Activated CD4-positive, alpha-beta T cell treated with anti-CD3 and anti-CD28 coated beads, Interleukin-2, amount 50 U/mL, for 48 hours (primary cell): ENCODE results near the gene SLC4A2.

Experiments used
- DNase-seq, 2 experiments: peaks; one replicate each; pipeline ENCODE4 v3.0.0-alpha.2; 2020

SLC4A2 gene

DNA sequence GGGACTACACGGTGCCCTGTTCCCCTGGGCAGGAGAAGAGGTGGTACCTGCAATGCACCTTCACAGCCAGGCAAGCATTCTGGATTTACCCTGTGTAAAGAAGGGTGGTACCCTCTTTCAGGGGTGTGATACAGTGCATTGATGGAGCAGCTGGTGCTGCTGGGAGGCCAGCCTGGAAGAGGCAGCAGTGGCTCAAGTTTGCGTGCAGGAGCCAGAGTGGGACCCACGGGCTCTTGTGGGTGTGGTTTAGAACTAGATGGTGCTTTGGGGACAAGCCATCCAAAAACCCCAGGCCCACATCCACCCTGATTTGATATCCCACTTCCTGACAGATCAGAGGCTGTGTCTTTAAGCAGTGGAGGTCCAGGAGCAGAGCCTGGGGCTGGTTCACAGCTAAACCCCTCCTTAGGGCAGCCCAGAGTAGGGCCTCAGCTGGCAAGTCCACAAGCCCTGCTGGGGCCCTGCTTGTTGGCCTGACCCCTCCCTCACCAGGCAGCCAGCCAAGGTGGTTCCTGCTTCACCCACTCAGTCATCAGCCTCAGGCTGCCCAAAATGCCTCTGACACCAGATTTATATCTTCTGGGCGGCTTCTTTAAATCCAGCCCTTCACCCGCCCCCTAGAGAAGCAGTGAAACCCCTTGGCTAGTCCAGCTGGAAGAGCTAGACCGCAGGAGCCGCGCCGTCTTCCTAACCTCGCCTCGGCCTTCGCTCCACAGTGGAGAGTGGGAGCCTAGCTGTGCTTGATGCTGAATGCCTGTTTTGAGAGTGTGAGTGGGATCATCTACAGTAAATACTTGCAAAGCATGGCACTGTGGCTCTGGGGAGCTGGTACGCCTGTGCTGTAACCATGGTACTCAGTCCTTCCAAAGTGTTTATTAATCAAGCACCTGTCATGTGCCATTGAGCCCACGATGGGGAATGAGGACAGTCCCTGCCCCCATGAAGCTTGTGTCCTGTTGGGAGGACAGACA is 12.5 kb upstream of the SLC4A2 start:
- DNase-seq = no peak

DNA sequence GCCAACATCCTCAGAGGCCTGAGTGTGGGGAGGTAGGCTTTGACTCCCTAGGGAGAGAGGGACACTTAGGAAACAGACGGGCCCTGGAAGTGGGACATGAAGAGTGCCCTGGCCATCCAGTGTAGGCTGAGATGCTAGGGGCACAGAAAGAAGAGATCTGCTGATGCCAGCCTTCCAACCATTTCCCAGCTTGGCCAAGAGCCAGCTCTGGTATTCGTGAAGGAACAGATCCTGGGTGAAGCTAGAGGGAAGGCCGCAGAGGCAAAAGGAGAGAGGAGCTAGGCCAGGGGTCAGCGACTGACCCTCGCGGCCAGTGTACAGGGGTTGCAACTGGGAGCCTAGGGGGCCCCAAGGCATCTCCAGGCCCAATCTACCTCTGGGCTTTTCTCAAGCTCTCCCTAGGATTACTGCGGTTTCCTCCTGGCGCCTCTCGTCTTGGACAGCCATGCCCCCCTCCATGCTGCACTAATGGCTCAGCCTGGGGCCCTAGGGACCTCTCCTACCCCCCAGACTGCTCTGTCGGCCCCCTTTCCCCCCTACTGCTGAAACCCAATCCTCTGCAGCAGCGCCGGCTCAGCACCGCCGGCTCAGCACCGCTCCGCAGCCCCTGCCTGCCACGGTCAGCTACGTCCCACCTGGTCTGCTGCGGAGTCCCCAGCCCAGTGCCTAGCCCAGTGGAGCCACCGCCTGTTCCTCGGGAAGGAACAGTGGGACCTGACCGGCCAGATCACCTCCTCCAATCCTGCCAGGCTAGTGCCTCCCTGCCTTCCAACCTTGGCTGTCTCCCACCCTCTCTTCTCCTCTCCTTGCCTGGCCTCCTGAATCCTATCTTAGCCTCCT is 11.2 kb upstream of the SLC4A2 start, which contains the start of gene ASIC3:
TSS of gene ASIC3 (plus strand) at position 556 of the 840 bp plus-strand sequence. CDS start 355 bp downstream, outside the sequence.
- no peak for DNase-seq

DNA sequence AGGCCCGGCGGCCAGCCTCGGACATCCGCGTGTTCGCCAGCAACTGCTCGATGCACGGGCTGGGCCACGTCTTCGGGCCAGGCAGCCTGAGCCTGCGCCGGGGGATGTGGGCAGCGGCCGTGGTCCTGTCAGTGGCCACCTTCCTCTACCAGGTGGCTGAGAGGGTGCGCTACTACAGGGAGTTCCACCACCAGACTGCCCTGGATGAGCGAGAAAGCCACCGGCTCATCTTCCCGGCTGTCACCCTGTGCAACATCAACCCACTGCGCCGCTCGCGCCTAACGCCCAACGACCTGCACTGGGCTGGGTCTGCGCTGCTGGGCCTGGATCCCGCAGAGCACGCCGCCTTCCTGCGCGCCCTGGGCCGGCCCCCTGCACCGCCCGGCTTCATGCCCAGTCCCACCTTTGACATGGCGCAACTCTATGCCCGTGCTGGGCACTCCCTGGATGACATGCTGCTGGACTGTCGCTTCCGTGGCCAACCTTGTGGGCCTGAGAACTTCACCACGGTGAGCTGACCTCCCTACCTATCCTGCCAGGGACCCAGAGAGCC is 10.4 kb upstream of the SLC4A2 start:
- no peak for DNase-seq

DNA sequence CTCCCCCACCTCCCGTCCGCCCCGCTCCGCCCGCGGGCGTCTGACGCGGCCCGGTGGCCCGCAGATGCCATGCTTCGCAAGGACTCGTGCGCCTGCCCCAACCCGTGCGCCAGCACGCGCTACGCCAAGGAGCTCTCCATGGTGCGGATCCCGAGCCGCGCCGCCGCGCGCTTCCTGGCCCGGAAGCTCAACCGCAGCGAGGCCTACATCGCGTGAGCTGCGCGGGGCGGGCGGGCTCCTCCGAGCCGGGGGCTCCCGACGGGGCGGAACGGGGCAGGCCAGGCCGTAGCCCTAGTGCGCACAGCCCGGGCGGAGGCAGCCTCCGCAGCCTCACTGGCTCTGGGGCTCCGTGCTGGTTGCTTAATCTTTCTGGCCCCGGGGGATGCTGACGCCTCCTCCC is 8.3 kb upstream of the SLC4A2 start:
- DNase-seq = peak; percentile 45 to 55

DNA sequence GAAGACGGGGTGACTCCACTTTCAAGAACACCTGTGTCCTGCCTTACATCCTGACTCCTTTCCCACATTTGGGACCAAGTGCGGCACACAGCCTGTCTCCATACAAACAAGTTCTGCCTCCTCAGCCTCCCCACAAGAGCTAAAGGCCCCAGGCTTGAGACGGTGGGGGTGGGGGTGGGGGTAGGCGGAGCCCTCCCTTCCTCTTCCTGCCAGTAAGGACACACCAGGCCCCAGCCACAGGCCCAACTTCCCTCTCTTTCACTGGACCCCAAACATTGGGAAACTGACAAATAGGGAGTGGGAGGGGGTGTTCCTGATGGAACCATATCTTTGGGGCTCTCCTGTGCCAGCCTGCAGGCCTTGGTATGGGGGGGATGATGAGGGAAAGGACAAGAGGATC is 6.3 kb upstream of the SLC4A2 start:
- DNase-seq = no peak

DNA sequence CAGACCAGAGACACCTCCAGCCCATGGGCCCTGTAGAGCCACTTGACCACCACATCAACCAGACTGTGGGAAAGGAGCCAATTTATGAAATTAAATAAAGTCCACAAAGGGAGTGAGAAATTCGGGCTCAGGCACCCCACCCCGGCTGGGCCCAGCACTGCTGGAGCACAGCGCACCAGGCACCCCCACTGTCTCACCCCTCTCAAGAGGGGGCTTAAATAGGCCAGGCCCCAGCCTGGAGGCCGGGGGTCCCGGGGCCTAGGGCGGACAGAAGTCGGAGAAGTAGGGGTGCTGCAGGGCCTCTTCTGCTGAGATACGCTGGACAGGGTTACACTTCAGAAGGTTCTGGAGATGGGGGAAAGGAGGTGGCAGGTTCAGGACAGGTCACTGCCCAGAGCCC is 5.6 kb upstream of the SLC4A2 start:
- DNase-seq = no peak

DNA sequence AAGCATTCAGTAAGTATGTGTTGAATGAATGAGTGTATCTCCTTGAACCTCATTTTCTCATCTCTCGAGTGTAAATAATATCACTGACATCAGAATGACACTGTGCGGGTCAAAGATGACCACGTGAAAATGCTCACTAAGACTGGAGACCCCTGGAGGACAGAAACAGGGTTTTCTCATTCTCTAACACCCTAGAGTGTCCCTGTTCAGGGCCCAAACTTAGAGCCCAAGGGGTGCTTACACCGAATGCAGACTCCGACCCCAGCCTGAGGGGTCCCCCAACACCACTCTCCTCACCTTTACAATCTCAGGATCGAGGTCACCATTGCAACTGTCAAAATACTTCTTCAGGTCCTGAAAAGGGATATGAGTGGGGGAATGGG is 3.1 kb upstream of the SLC4A2 start:
- no peak for DNase-seq

DNA sequence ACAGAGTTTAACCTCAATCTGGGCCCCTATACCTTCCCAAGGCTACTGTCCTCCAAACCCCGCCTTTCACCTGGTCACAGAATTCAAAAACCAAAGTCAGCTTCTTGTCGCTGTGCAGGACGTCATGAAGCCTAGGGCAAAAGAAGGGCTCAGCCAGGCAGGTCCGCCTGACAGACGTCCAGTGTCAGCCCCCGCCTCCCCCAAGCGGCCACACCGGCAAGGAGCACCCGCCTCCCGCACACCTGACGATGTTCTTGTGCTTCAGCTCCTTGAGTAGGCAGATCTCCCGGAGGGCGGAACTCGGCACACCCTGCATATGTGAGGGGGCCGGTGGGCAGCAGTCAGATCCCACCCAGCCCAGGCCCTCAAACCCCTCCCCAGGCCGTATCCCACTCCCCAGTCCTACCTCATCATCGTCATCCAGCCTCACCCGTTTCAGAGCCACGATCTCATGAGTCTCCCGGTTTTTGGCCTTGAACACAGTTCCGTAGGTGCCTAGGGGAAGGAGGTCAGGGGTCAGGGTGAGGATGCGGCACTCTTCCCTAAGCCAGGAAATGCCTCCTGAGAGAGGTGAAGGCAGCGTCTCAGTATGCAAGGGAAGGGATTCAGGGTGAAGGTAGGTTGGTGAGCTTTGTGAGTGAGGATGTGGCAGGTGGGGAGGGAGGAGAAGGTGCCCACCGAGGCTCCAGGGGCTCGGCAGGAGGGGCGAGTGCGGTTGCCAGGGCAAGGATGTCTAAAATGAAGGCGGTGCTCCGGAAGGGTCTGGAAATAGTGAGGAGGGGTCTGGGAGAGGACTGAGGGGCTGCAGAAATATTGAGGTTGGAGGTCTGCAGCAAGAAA is 2.5 kb upstream of the SLC4A2 start:
- no peak for DNase-seq

DNA sequence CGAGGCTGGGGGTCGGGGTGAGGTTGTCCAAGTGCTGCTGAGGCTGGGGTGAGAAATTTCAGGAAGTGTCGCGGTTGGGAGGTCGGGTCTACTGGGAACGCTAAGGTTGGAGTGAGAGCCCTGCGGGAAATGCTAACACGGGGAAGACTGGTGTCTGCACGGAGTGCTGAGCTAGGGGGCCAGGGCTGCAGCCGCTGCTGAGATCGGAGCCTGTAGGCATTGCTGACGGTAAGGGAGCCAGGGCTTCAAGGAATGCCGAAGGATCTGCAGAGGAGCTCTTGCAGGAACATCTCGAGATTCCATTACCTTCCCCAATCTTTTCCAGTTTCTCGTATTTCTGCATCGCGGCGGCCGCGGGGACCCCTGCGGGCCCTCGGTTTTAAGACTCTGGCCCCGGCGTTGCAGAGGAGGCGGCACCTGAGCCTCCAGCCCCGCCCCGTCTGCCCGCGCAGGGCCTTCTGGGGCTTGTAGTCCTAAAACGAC is 1.8 kb upstream of the SLC4A2 start, which contains the start of gene CDK5:
TSS of gene CDK5 (minus strand) at position 392 of the 483 bp plus-strand sequence. CDS start at position 343, 49 bp downstream.
- DNase-seq = no peak

DNA sequence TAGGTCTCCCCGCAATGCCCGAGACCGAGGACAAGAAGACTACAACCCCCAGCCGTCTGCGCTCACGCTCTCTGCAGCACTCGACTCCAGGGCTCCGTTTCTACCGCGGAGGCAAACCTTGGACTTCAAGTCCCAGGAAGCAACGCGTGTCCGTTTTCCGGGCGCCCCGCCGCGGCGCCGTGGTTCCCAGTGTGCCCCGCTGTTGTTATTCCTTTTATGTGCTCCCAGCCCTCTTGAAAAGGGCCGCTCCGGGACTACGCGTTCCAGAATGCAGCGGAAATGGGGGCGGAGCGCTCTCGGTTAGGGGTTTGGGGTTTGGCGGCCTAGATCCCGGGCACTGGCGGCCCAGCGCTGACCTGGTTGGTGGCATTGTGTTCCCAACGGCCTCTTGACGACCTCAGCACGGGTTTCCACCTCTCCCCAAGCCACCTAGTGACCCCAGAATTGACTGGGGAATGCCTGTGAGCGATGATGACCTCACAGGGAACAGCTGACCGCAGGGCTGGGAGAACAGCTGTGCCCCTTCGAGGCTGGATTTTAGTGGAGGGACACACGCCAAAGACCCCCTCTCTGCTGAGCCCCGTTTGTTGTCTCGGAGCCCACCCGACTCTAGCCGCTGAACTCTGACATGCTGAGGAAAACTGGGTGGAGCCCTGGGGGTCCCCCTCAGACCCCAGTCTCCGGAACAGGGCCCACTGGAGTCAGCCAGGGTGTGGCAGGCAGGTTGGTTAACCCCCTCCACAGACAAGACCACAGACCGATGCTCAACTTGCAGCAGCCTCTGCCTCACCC is 1.2 kb upstream of the SLC4A2 start:
- DNase-seq = peak; percentile 95 to 98

DNA sequence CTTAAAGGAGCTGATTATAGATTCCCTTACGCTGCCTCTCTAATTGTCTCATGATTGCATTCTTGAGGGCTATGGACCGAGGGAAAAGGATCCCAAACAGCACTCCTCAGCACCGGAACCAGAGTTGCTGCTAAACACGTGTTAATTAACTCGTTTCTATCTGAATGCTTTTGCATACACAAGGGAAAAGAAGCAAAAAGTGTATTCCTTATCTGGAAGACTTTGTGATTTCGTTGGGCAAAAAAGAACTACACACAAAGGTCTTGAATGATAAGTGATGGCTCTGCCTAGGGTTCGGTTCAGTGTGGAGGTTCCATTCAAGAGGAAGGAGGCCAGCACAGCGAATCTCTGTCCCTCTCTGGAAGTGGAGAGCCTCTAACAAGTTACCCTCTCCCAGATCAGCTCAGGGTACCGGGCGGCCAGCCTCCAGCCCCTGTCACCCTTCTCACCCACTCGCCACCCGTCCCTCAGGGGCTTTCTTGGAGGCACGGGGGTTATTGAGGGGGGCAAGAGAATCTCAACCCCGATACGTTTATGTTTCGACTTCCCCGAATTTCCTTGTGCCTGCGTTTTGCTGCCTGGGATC is 515 bp upstream of the SLC4A2 start:
- peak; percentile 28 to 41 for DNase-seq

DNA sequence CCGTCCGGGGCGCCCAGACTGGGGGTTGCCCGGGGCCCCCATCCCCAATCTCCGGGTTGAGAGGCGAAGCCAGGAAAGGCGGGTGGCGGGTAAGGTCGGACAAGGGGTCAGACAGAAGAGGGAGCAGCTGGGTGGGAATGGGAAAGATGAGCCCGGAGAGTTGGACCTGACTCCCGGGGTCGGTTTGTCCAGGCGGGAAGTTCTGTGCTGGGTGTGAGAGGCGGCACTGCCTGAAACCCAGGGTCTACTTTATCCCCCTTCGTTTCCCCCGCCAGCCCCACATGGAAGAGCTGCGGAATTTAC is 675 bp downstream of the SLC4A2 start:
- DNase-seq = no peak

DNA sequence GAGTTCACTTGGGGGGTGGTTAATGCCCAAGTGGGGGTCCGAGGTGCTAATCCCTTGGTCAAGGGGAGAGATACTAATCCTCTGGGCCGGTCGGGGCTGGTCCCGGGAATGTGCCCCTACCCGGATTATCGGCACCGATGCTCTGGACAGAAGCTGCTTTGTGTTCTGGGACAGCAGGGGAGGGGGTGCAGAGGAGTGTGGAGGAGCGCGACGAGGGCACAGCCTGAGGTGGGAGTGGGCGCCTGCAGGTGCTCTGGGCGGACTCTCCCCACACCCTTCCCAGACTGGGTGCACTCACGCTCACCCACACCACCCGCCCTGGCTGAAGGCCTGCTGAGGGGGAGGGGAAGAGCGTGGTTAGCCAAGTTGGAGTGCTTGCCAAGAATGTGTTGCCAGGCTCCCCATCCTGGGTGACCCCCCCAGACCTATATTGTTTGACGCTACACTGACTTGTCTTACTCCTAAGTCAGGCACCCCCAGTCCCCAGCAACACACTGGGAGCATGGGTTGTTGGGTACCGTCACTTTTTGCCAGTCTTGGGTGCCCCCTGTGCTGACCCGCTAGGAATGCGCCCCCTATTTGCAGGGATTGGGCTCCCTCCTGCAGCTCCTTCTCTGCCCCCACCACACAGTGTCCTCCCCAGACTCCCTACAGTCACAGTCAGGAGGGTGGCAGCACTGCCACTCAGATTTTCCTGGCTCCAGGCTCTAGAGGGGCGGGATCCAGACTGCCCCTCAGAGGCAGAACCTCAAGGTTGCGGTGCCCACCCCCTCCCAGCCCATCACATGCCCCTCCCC is 1.2 kb downstream of the SLC4A2 start:
- peak in 1 of 2 experiments; percentile 34 for DNase-seq

DNA sequence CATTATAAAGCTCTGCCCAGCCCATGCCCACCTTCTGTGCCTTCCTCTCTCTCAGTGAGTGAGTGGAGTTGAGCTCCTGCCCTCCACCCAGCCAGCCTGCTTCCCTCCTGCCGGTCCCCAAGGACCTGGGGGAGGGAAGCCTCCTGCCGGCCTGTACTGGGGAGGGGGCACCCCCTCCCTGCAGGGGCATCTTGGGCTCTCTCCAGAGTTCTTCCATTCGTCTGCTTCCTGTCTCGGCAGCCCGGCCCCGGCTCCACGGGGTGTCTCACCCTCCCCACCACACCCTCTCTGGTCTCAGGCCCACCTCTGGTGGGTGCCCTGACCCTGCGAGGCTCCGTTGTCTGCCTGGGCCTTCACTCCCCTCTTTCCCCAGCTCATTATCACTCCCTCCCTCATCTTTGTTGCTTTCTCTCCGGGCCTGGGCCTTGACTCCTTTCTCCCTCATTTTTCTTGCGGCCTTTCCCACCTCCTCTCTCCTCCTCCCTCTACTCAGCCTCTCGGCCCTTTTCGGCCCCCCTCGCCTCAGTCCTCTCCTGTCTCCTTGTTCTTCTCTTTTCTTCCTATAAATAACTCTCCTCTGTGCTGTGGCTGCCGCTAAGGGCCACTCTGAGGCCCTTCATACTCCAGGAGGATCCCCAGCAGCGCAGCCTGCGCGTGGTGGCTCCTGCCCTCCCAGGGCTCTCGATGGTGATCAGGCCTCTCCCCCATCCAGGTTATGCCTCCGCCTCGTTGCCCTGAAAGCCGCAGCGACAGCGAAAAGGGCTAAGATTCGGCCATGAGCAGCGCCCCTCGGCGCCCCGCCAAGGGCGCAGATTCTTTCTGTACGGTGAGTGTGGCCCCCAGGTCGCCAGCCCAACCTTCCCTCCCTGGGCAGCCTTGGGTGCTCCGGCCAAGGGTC is 2.1 kb downstream of the SLC4A2 start:
- no peak for DNase-seq

DNA sequence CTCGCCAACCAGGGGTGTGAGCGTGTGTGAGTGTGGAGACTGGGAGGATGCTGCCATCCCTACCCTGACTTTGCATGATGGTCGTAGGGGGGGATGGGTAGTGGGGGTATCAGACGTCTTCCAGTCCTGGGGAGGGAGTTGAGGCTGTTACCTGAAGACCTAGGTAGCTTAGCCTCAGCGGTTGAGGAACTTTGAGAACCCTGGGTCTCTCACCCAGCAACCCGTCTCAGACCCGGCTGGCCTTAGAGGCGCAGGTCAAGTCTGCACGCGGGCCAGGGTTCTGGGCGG is 2.7 kb downstream of the SLC4A2 start:
- DNase-seq = no peak

DNA sequence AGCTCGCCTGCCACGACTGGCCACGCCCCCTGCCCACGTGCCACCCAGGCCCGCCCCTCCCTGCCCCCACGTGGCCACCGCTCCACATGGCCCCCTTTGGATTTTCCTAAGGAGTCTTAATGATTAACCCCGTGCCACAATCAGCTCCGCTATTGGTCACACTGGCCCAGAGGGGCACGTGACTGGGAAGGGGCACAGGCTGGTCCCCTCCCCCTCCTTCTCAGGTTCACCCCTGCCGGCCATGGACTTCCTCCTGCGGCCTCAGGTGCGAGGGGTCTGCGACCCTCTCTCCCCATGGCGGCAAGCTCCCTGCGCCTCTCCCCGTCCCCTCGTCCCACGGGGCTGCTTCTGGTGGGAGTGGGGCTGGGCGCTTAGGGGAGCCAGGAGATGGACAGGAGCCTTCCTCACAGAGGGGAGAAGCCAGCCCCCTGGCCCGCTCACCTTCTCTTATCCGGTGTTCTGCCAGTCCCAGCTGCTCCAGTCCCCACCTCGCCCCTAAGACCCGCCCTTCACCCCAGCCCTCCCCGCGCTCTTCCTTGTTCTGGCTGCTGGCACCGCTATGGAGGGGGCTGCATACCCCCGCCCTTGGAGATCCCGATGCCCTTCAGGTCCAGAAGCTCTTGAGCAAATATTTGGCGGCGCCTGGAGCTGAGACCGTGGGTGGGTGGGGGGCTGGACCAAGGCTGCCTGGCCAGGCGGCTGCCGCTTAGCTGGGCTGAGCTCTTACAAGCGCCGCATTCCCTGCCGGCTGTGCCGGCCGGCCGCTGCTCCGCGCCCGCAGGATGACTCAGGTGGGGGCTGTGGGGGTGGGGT is 3.2 kb downstream of the SLC4A2 start:
- DNase-seq = no peak

DNA sequence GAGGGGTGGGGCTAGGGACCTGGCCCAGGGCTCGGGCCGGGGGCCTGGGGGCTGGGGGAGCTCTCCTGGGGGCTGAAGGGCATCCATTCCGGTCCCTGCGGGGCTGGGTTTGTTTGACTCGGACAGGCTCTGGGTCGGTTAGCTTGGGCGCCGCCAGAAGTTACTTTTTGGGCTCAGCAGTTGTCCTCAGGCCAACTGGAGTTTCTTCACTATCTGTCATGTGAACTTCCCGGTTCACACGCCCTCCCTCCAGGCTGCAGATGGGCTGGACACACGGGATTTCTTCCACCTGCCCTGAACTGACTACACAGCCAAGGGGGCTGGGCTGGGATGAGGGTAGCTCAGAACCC is 3.8 kb downstream of the SLC4A2 start:
- DNase-seq = no peak

DNA sequence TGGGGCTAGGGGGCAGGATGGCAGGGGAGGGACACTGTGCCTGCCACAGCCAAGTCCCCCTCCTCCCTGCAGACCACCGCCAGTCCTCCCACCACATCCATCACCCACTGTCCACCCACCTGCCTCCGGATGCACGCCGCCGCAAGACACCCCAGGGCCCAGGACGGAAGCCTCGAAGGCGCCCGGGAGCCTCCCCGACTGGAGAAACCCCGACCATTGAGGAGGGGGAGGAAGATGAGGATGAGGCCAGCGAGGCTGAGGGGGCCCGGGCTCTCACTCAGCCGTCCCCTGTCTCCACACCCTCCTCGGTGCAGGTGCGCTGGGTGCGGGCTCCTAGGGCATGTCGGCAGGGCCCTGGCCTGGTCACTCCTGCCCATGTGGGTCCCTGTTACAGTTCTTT is 5.1 kb downstream of the SLC4A2 start:
- DNase-seq = no peak

DNA sequence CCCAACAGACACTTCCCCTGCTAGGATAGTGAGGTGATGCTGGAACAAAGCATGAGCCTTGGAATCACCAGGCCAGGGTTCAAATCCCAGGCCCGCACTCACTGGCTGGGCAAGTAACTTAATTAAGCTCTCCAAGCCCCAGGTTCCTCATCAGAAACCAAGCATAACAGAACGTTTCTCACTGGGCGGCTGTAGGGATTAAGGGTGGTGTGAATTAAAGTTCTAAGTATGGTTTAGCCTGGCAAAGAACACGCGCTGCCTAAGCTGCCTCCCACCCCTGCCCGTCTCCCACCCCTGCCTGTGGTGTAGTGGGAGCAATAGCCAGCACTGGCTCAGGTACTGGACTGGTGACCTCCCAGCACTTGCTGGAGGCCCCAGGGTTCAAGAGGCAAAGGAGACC is 5.6 kb downstream of the SLC4A2 start:
- no peak for DNase-seq
